ENCODE data around the gene ACP5.

ACP5 gene

GRCh38 chr19:11540645-11541044 is 36.8 kb downstream of the ACP5 start:
- no peak for TF ChIP-seq CTCF (IDR thresholded peaks at IDR 0.05)

- no peak for TF ChIP-seq CTCF (IDR thresholded peaks at IDR 0.05)
Observed at GRCh38 chr19:11539495-11540365, 37.7 kb downstream of the ACP5 start.

GRCh38 chr19:11538232-11539036 is 39.0 kb downstream of the ACP5 start, which contains the start of gene CNN1:
TSS of gene CNN1 (plus strand) at chr19:11538851. CDS start at chr19:11538928, 77 bp downstream.
- no peak for TF ChIP-seq CTCF (IDR thresholded peaks at IDR 0.05)

GRCh38 chr19:11535792-11536595 is 41.5 kb downstream of the ACP5 start:
- TF ChIP-seq CTCF (IDR thresholded peaks at IDR 0.05), result peak; percentile 85

- TF ChIP-seq CTCF (IDR thresholded peaks at IDR 0.05), result no peak
Observed at GRCh38 chr19:11534948-11535347, 42.5 kb downstream of the ACP5 start.

GRCh38 chr19:11534538-11534937 is 42.9 kb downstream of the ACP5 start:
- no peak for TF ChIP-seq CTCF (IDR thresholded peaks at IDR 0.05)

GRCh38 chr19:11530432-11530831 is 47.0 kb downstream of the ACP5 start:
- no peak; the same call in 1 of the 2 replicates for TF ChIP-seq CTCF (IDR thresholded peaks at IDR 0.05)
